Loucy (cell line): ENCODE measurements around the gene P2RX3.
"Not testable (repeated sequence)": the region's sequence is repeated elsewhere in the genome, so short reads cannot be mapped to it uniquely, and the experiment has no call there.

Source experiments
- CTCF ChIP-seq: fragments of 200-600 bp; sonication (generic); conservative IDR thresholded peaks from 2 replicates; pipeline ENCODE4 v1.5.1; 2014; ENCODE audit warnings: mild to moderate bottlenecking, antibody characterized with exemption, low read length
- EZH2phosphoT487 ChIP-seq: fragments of 200-600 bp; IDR thresholded peaks from 2 replicates; pipeline ENCODE4 v1.6.1; 2018; ENCODE audit warnings: antibody characterized with exemption, mild to moderate bottlenecking, moderate library complexity, borderline replicate concordance

DNA sequence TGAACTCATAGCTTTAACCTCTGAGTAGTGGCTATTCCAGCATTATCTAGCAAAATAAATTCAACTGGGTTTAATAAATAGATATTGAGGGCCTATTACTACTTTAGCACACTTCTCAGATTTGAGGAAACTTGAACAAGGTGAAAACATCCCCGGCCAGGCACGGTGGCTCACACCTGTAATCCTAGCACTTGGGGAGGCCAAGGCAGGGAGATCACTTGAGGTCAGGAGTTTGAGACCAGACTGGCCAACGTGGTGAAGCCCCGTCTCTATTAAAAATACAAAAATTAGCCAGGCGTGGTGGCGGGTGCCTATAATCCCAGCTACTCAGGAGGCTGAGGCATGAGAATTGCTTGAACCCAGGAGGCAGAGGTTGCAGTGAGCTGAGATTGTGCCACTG, 1.3 kb upstream of the P2RX3 start:
- TF ChIP-seq CTCF, EZH2phosphoT487: not testable (repeated sequence)
